Body of pancreas (tissue), 4 donors: Measurements from ENCODE around the gene GRIP2. TPM values are rescaled to one million over a fixed set of nuclear protein-coding genes. Genes with fewer than 3 reads are reported as not detected.

Experiments used
- ATAC-seq: fragments of 150-250 bp; one replicate; pipeline ENCODE4 v1.9.1; 2016
- DNase-seq, 4 donors: peaks; one replicate each; pipeline ENCODE4 v3.0.0-alpha.2; 2019
- H3K27ac ChIP-seq, 4 donors: fragments of 200-600 bp; sonication (generic); 1 replicate in 3 of 4; 2 replicates in 1 of 4; pipeline versions ENCODE4 v1.5.1 to v1.6.1; 2016 to 2019; ENCODE audit warnings: mild to moderate bottlenecking in 1 of 4, mixed read lengths in 1 of 4, moderate library complexity in 1 of 4
- H3K27me3 ChIP-seq, 2 donors: fragments of 200-600 bp; sonication (generic); one replicate each; pipeline ENCODE4 v1.6.0; 2016; ENCODE audit warnings: mild to moderate bottlenecking in 1 of 2
- H3K36me3 ChIP-seq, 2 donors: fragments of 200-600 bp; sonication (generic); replicated peaks in 1 of 2; 2 replicates each; pipeline ENCODE4 v1.5.1; 2016; ENCODE audit warnings: low read depth in 2 of 2; ENCODE audit not compliant: insufficient read depth in 1 of 2
- H3K4me1 ChIP-seq: fragments of 200-600 bp; sonication (generic); one replicate; pipeline ENCODE4 v1.6.0; 2016
- H3K4me3 ChIP-seq, 2 donors: fragments of 200-600 bp; sonication (generic); 1 replicate in 1 of 2; 2 replicates in 1 of 2; pipeline ENCODE4 v1.5.1; 2016 to 2019
- H3K9me3 ChIP-seq, 3 donors: fragments of 200-600 bp; sonication (generic); 1 replicate in 2 of 3; 2 replicates in 1 of 3; pipeline ENCODE4 v1.5.1; 2016
- CTCF ChIP-seq, 7 experiments: fragments of 450-650 bp in 4 of 7; fragments of 200-600 bp in 3 of 7; sonication (generic) in 3 of 7; IDR thresholded peaks; one replicate each; pipeline ENCODE4 v1.5.1; 2016 to 2019; ENCODE audit warnings: antibody characterized with exemption in 7 of 7
- POLR2A ChIP-seq, 3 donors: fragments of 450-650 bp; IDR thresholded peaks; one replicate each; pipeline ENCODE4 v1.6.1; 2016; ENCODE audit warnings: antibody characterized with exemption in 3 of 3, mild to moderate bottlenecking in 2 of 3
- WGBS, 2 donors: methylation state at CpG; one replicate each; pipeline ENCODE4 v1.1.5; 2017; 5-methylcytosine and 5-hydroxymethylcytosine counted together
- intact Hi-C: fragments of 100-400 bp; cut with DNase I; formaldehyde crosslinking; loops from one replicate; pipeline ENCODE4 v1.15.1; 2023
- total RNA-seq, 2 donors: library from RNA; depleted of rRNA; stranded (reverse); fragments of >200 nt; gene quantifications; one replicate each; pipeline ENCODE4 v1.1.0, GENCODE V29; 2016

GRIP2 gene
- total RNA-seq, 2 donors from 2014 or later, result 0.26 to 0.99 TPM

- no peaks in the 10 kb centered on the region for H3K27me3 ChIP-seq
- DNase-seq, result no peak
- ATAC-seq, result peak; percentile 42
- intact Hi-C loops, result no loop called here
- WGBS, 2 donors, result 63 to 100% methylated on average over 2 of the region's 2 CpGs
- no peaks in the 10 kb centered on the region for H3K9me3 ChIP-seq
- H3K4me1 ChIP-seq, result no peaks in the 10 kb centered on the region
- no peak overlapping the region for H3K4me3 ChIP-seq
- no peak overlapping the region for H3K27ac ChIP-seq
- no peaks in the 10 kb centered on the region for H3K36me3 ChIP-seq
- TF ChIP-seq CTCF (IDR thresholded peaks at IDR 0.05), result no peak
- TF ChIP-seq POLR2A (IDR thresholded peaks at IDR 0.05), result no peak
Observed at GRCh38 chr3:14482271-14482721, 57.8 kb downstream of the GRIP2 start.

GRCh38 chr3:14481646-14482036 is 58.5 kb downstream of the GRIP2 start:
- H3K4me1 ChIP-seq, result no peaks in the 10 kb centered on the region
- no peak for DNase-seq
- no peak for ATAC-seq
- H3K36me3 ChIP-seq, result no peaks in the 10 kb centered on the region
- 84 to 86% methylated on average over 9 to 12 of the region's 13 CpGs for WGBS, 2 donors
- no peak overlapping the region for H3K27ac ChIP-seq
- no peak overlapping the region for H3K4me3 ChIP-seq
- intact Hi-C loops, result no loop called here
- TF ChIP-seq POLR2A (IDR thresholded peaks at IDR 0.05), result no peak
- H3K27me3 ChIP-seq, result no peaks in the 10 kb centered on the region
- no peaks in the 10 kb centered on the region for H3K9me3 ChIP-seq

GRCh38 chr3:14481018-14481645 is 59.0 kb downstream of the GRIP2 start:
- Histone ChIP-seq H3K9me3 (no peaks in the 10 kb centered on the region), H3K36me3 (no peaks in the 10 kb centered on the region), H3K4me3 (no peak overlapping the region), H3K4me1 (no peaks in the 10 kb centered on the region), H3K27ac (no peak overlapping the region), H3K27me3 (no peaks in the 10 kb centered on the region)
- intact Hi-C loops, result no loop called here
- ATAC-seq (no peak), DNase-seq (no peak)
- WGBS, 2 donors, result 74 to 75% methylated on average over 10 of the region's 10 CpGs
- TF ChIP-seq POLR2A (IDR thresholded peaks at IDR 0.05), result no peak
- TF ChIP-seq CTCF (IDR thresholded peaks at IDR 0.05), result no peak

- H3K4me1 ChIP-seq, result no peaks in the 10 kb centered on the region
- DNase-seq, result no peak
- no peak overlapping the region for H3K27ac ChIP-seq
- H3K27me3 ChIP-seq, result no peaks in the 10 kb centered on the region
- H3K36me3 ChIP-seq, result no peaks in the 10 kb centered on the region
- no peak overlapping the region for H3K4me3 ChIP-seq
- TF ChIP-seq POLR2A (IDR thresholded peaks at IDR 0.05) (no peak), CTCF (IDR thresholded peaks at IDR 0.05) (no peak)
- no peaks in the 10 kb centered on the region for H3K9me3 ChIP-seq
- ATAC-seq, result peak; percentile 52
- WGBS, 2 donors, result 57 to 72% methylated on average over 5 to 8 of the region's 8 CpGs
- intact Hi-C loops, result no loop called here
Observed at GRCh38 chr3:14480207-14481017, 59.7 kb downstream of the GRIP2 start.

- 78 to 86% methylated on average over 1 to 6 of the region's 6 CpGs for WGBS, 2 donors
- no peak for ATAC-seq
- intact Hi-C loops, result no loop called here
- DNase-seq, result no peak
- no peaks in the 10 kb centered on the region for H3K9me3 ChIP-seq
- TF ChIP-seq CTCF (IDR thresholded peaks at IDR 0.05) (no peak), POLR2A (IDR thresholded peaks at IDR 0.05) (no peak)
- no peaks in the 10 kb centered on the region for H3K36me3 ChIP-seq
- no peaks in the 10 kb centered on the region for H3K27me3 ChIP-seq
- no peaks in the 10 kb centered on the region for H3K4me1 ChIP-seq
- H3K4me3 ChIP-seq, result no peak overlapping the region
- H3K27ac ChIP-seq, result no peak overlapping the region
Observed at GRCh38 chr3:14479591-14479990, 60.6 kb downstream of the GRIP2 start.
